H9 (cell line): Measurements from ENCODE around the gene TMEM135. TPM values are rescaled to one million over a fixed set of nuclear protein-coding genes. Genes with fewer than 3 reads are reported as not detected.
A peak's percentile ranks its signal among the peaks of the same experiment; 100 is the strongest.

Experiments
- DNase-seq: peaks from one replicate; pipeline ENCODE4 v3.0.0-alpha.2; 2017
- H2AFZ ChIP-seq: one replicate; pipeline ENCODE4 v1.6.1; 2013; ENCODE audit warnings: mild to moderate bottlenecking, low read length, control low read depth, moderate library complexity
- H2AK5ac ChIP-seq: 2 replicates; pipeline ENCODE4 v1.6.1; 2013; ENCODE audit warnings: low read length, control low read depth, mixed read lengths; ENCODE audit not compliant: insufficient read length
- H2BK120ac ChIP-seq: one replicate; pipeline ENCODE4 v1.6.1; 2013; ENCODE audit warnings: low read depth, mild to moderate bottlenecking, low read length, control low read depth, inconsistent platforms; ENCODE audit not compliant: poor library complexity, severe bottlenecking
- H2BK12ac ChIP-seq: 2 replicates; pipeline ENCODE4 v1.6.1; 2013; ENCODE audit warnings: low read length, control low read depth, mixed read lengths, low read depth; ENCODE audit not compliant: insufficient read length
- H2BK15ac ChIP-seq: 2 replicates; pipeline ENCODE4 v1.6.1; 2013; ENCODE audit warnings: low read depth, low read length, control low read depth
- H2BK20ac ChIP-seq: one replicate; pipeline ENCODE4 v1.6.1; 2013; ENCODE audit warnings: low read depth, mild to moderate bottlenecking, low read length, control low read depth, inconsistent platforms; ENCODE audit not compliant: poor library complexity, severe bottlenecking
- H2BK5ac ChIP-seq: 2 replicates; pipeline ENCODE4 v1.6.1; 2013; ENCODE audit warnings: low read length, control low read depth, mixed read lengths; ENCODE audit not compliant: insufficient read length
- H3K14ac ChIP-seq: 2 replicates; pipeline ENCODE4 v1.6.1; 2013; ENCODE audit warnings: low read length, control low read depth; ENCODE audit not compliant: insufficient read depth
- H3K18ac ChIP-seq: 2 replicates; pipeline ENCODE4 v1.6.1; 2013; ENCODE audit warnings: low read depth, mild to moderate bottlenecking, mixed read lengths, low read length, control low read depth; ENCODE audit not compliant: insufficient read length
- H3K23ac ChIP-seq: 2 replicates; pipeline ENCODE4 v1.6.1; 2013; ENCODE audit warnings: low read length, control low read depth, mixed read lengths, low read depth; ENCODE audit not compliant: insufficient read length
- H3K23me2 ChIP-seq: 2 replicates; pipeline ENCODE4 v1.6.1; 2013; ENCODE audit warnings: low read depth, mild to moderate bottlenecking, mixed read lengths, low read length, control low read depth; ENCODE audit not compliant: insufficient read length, poor library complexity, severe bottlenecking
- H3K27ac ChIP-seq: 2 replicates; pipeline ENCODE4 v1.5.1; 2013; ENCODE audit warnings: low read length, control low read depth, mixed read lengths, low read depth; ENCODE audit not compliant: insufficient read length
- H3K27me3 ChIP-seq: 2 replicates; pipeline ENCODE4 v1.6.1; 2013; ENCODE audit warnings: low read length, control low read depth, inconsistent platforms; ENCODE audit not compliant: insufficient read depth
- H3K4ac ChIP-seq: 2 replicates; pipeline ENCODE4 v1.6.1; 2013; ENCODE audit warnings: low read depth, mild to moderate bottlenecking, control low read depth, inconsistent platforms, low read length, moderate library complexity
- H3K4me1 ChIP-seq: 2 replicates; pipeline ENCODE4 v1.6.1; 2013; ENCODE audit warnings: low read length, control low read depth, inconsistent platforms; ENCODE audit not compliant: insufficient read depth
- H3K4me2 ChIP-seq: 2 replicates; pipeline ENCODE4 v1.6.1; 2013; ENCODE audit warnings: low read length, control low read depth, mixed read lengths; ENCODE audit not compliant: insufficient read length, insufficient read depth
- H3K56ac ChIP-seq: 2 replicates; pipeline ENCODE4 v1.6.1; 2013; ENCODE audit warnings: low read depth, mild to moderate bottlenecking, mixed read lengths, low read length, control low read depth; ENCODE audit not compliant: insufficient read length
- H3K79me1 ChIP-seq: 2 replicates; pipeline ENCODE4 v1.6.1; 2013; ENCODE audit warnings: low read depth, mild to moderate bottlenecking, moderate library complexity, low read length, control low read depth, inconsistent platforms; ENCODE audit not compliant: insufficient read depth, poor library complexity, severe bottlenecking
- H3K79me2 ChIP-seq: 2 replicates; pipeline ENCODE4 v1.6.1; 2013; ENCODE audit warnings: low read length, control low read depth, inconsistent platforms; ENCODE audit not compliant: insufficient read depth
- H3K9ac ChIP-seq: 2 replicates; pipeline ENCODE4 v1.6.1; 2013; ENCODE audit warnings: low read length, control low read depth, mixed read lengths; ENCODE audit not compliant: insufficient read length; ENCODE audit errors: extremely low read depth
- H3K9me3 ChIP-seq: one replicate; pipeline ENCODE4 v1.6.1; 2013; ENCODE audit warnings: low read depth, low read length, inconsistent platforms; ENCODE audit not compliant: control insufficient read depth
- H3T11ph ChIP-seq: one replicate; pipeline ENCODE4 v1.6.1; 2013; ENCODE audit warnings: mild to moderate bottlenecking, low read length, control low read depth, inconsistent platforms
- H4K20me1 ChIP-seq: one replicate; pipeline ENCODE4 v1.6.1; 2013; ENCODE audit not compliant: control insufficient read depth, insufficient read length, insufficient read depth
- H4K5ac ChIP-seq: 2 replicates; pipeline ENCODE4 v1.6.1; 2013; ENCODE audit warnings: low read depth, mild to moderate bottlenecking, mixed read lengths, low read length, control low read depth; ENCODE audit not compliant: insufficient read length
- H4K8ac ChIP-seq: replicated peaks from 2 replicates; pipeline ENCODE4 v1.6.1; 2013; ENCODE audit warnings: low read length, control low read depth, mixed read lengths, low read depth; ENCODE audit not compliant: insufficient read length
- H4K91ac ChIP-seq: 2 replicates; pipeline ENCODE4 v1.6.1; 2013; ENCODE audit warnings: low read depth, mild to moderate bottlenecking, moderate library complexity, mixed read lengths, low read length, control low read depth; ENCODE audit not compliant: insufficient read length
- H3K27ac Mint-ChIP-seq, 3 experiments: 2 replicates in 2 of 3; 3 replicates in 1 of 3; pipeline ENCODE4 v1.8.0; 2020 to 2021; ENCODE audit warnings: mixed read lengths in 3 of 3, mild to moderate bottlenecking in 1 of 3, moderate library complexity in 1 of 3
- H3K27me3 Mint-ChIP-seq: 2 replicates; pipeline ENCODE4 v1.8.0; 2021; ENCODE audit warnings: low read depth, mild to moderate bottlenecking, moderate library complexity, mixed read lengths
- H3K36me3 Mint-ChIP-seq, 3 experiments: 2 replicates in 2 of 3; 3 replicates in 1 of 3; pipeline ENCODE4 v1.8.0; 2020 to 2021; ENCODE audit warnings: low read depth in 3 of 3, mixed read lengths in 3 of 3; ENCODE audit not compliant: insufficient read depth in 1 of 3
- H3K4me1 Mint-ChIP-seq, 2 experiments: 2 replicates each; pipeline ENCODE4 v1.8.0; 2020; ENCODE audit warnings: mixed read lengths in 2 of 2
- H3K4me3 Mint-ChIP-seq, 2 experiments: 2 replicates in 1 of 2; 3 replicates in 1 of 2; pipeline ENCODE4 v1.8.0; 2020 to 2021; ENCODE audit warnings: mild to moderate bottlenecking in 2 of 2, mixed read lengths in 2 of 2, moderate library complexity in 1 of 2
- H3K9me3 Mint-ChIP-seq, 2 experiments: 2 replicates in 1 of 2; 3 replicates in 1 of 2; pipeline ENCODE4 v1.8.0; 2020; ENCODE audit warnings: mild to moderate bottlenecking in 2 of 2, mixed read lengths in 2 of 2, moderate library complexity in 1 of 2
- CTCF ChIP-seq: fragments of 200-600 bp; sonication (generic); conservative IDR thresholded peaks from 3 replicates; pipeline ENCODE4 v1.8.0; 2021; ENCODE audit warnings: antibody characterized with exemption, mild to moderate bottlenecking
- WGBS: extraction: QIAGEN DNeasy Blood & Tissue Kit; methylation state at CpG from one replicate; pipeline ENCODE4 v1.1.7; 2013; ENCODE audit warnings: missing lambda C conversion rate, low lambda C conversion rate, mixed read lengths; ENCODE audit not compliant: insufficient read length; ENCODE audit errors: extremely low coverage; 5-methylcytosine and 5-hydroxymethylcytosine counted together
- total RNA-seq: library from RNA; stranded (reverse); gene quantifications from 2 replicates; pipeline ENCODE4 v1.2.1, GENCODE V29; 2021

TMEM135 gene
- total RNA-seq, 1 experiment from 2014 or later = 25.2 TPM

- Histone ChIP-seq H3K27me3 (no peaks in the 10 kb centered on the region), H4K8ac (no peak overlapping the region), H3K27ac (no peak overlapping the region), H2BK120ac (no peak overlapping the region), H3K14ac (no peak overlapping the region), H3K4me1 (no peaks in the 10 kb centered on the region; the same call in 1 of the 2 replicates), H3K9ac (no peak overlapping the region), H4K91ac (no peak overlapping the region), H2AFZ (no peak overlapping the region), H2BK20ac (no peak overlapping the region), H3K23me2 (no peaks in the 10 kb centered on the region), H2BK15ac (no peak overlapping the region), H3K56ac (no peak overlapping the region), H2BK5ac (no peak overlapping the region), H3T11ph (no peak overlapping the region), H4K20me1 (no peaks in the 10 kb centered on the region), H3K4ac (no peak overlapping the region), H3K4me2 (no peak overlapping the region), H3K23ac (no peak overlapping the region), H3K79me1 (no peaks in the 10 kb centered on the region), H3K18ac (no peak overlapping the region), H4K5ac (no peak overlapping the region), H2BK12ac (no peak overlapping the region), H3K9me3 (no peaks in the 10 kb centered on the region), H2AK5ac (no peak overlapping the region), H3K79me2 (no peaks in the 10 kb centered on the region)
- no peak for TF ChIP-seq CTCF
- Mint-ChIP-seq H3K4me3 (no peak overlapping the region), H3K27ac (peak overlapping the region in 2 of 3 experiments; percentile 68 to 87; a peak in 3 of 7 replicates), H3K4me1 (peaks cover 10 to 11% of the 10 kb centered on the region in 2 experiments), H3K36me3 (no peaks in the 10 kb centered on the region), H3K9me3 (no peaks in the 10 kb centered on the region), H3K27me3 (no peaks in the 10 kb centered on the region)
- no CpG with 5 or more reads among the region's 4 CpGs for WGBS
- no peak for DNase-seq
These were observed 181.5 kb downstream of the TMEM135 start for GRCh38 chr11:87219266-87219665.
